IMR-90 (cell line): ENCODE results near the gene LIMK2. TPM values are rescaled to one million over a fixed set of nuclear protein-coding genes. Genes with fewer than 3 reads are reported as not detected.

Source experiments
- ATAC-seq: fragments of 200-7000 bp; cut with Tn5 transposase; 2 replicates; pipeline ENCODE4 v1.9.1; 2020; ENCODE audit warnings: low read depth, mild to moderate bottlenecking, moderate library complexity
- BruUV-seq: library from RNA; stranded (reverse); fragments of 400-500 nt; replicated peaks from 2 replicates; lab custom pipeline; 2021; lab: Mats Ljungman, UMichigan
- CTCF ChIA-PET: fragments of 300-600 bp; formaldehyde crosslinking; extraction: SDS; loops from one replicate; lab custom pipeline; 2021; ENCODE audit warnings: antibody characterized with exemption; lab: Yijun Ruan, JAX
- POLR2A ChIA-PET: fragments of 300-600 bp; sonication (Branson Sonifier 250); formaldehyde crosslinking; loops from one replicate; lab custom pipeline; 2022; ENCODE audit warnings: antibody characterized with exemption; ENCODE audit not compliant: unreplicated experiment; lab: Charles Lee
- DNase-seq: peaks from one replicate; pipeline ENCODE4 v3.0.0; 2013
- H2AFZ ChIP-seq: replicated peaks from 2 replicates; pipeline ENCODE3; 2013; ENCODE audit warnings: low read length, mild to moderate bottlenecking; ENCODE audit not compliant: poor library complexity
- H2AK5ac ChIP-seq: 2 replicates; pipeline ENCODE4 v1.6.1; 2013; ENCODE audit warnings: low read depth, low read length, inconsistent platforms
- H2AK9ac ChIP-seq: replicated peaks from 2 replicates; pipeline ENCODE3; 2013; ENCODE audit warnings: mild to moderate bottlenecking, low read depth, low read length, moderate library complexity; ENCODE audit not compliant: poor library complexity
- H2BK120ac ChIP-seq: 2 replicates; pipeline ENCODE4 v1.6.1; 2013; ENCODE audit warnings: low read depth, low read length, inconsistent platforms
- H2BK15ac ChIP-seq: 3 replicates; pipeline ENCODE4 v1.6.1; 2013; ENCODE audit warnings: low read depth, low read length, inconsistent platforms
- H2BK20ac ChIP-seq: 2 replicates; pipeline ENCODE4 v1.6.1; 2013; ENCODE audit warnings: low read depth, mild to moderate bottlenecking, inconsistent platforms, low read length, moderate library complexity
- H2BK5ac ChIP-seq: 2 replicates; pipeline ENCODE4 v1.6.1; 2013; ENCODE audit warnings: mild to moderate bottlenecking, low read depth, low read length, inconsistent platforms; ENCODE audit not compliant: poor library complexity, severe bottlenecking
- H3K14ac ChIP-seq: replicated peaks from 2 replicates; pipeline ENCODE4 v1.6.1; 2013; ENCODE audit warnings: low read depth, low read length, inconsistent platforms
- H3K18ac ChIP-seq: 2 replicates; pipeline ENCODE4 v1.6.1; 2013; ENCODE audit warnings: low read depth, low read length, control low read depth
- H3K23ac ChIP-seq: 2 replicates; pipeline ENCODE4 v1.6.1; 2013; ENCODE audit warnings: low read depth, low read length, inconsistent platforms
- H3K27ac ChIP-seq: 2 replicates; pipeline ENCODE4 v1.5.1; 2013; ENCODE audit warnings: mild to moderate bottlenecking, control low read depth, low read length; ENCODE audit not compliant: insufficient read depth
- H3K27me3 ChIP-seq: 2 replicates; pipeline ENCODE4 v1.6.1; 2013; ENCODE audit warnings: low read length; ENCODE audit not compliant: control insufficient read depth, insufficient read depth
- H3K36me3 ChIP-seq: 2 replicates; pipeline ENCODE4 v1.6.1; 2013; ENCODE audit warnings: low read length, mixed read lengths; ENCODE audit not compliant: control insufficient read depth, insufficient read depth
- H3K4ac ChIP-seq: 2 replicates; pipeline ENCODE4 v1.6.1; 2013; ENCODE audit warnings: low read depth, low read length, inconsistent platforms
- H3K4me1 ChIP-seq: 2 replicates; pipeline ENCODE4 v1.6.1; 2013; ENCODE audit warnings: low read length, mixed read lengths; ENCODE audit not compliant: control insufficient read depth, insufficient read depth
- H3K4me2 ChIP-seq: 2 replicates; pipeline ENCODE4 v1.6.1; 2013; ENCODE audit warnings: low read depth, mild to moderate bottlenecking, control low read depth, low read length, moderate library complexity
- H3K4me3 ChIP-seq: 2 replicates; pipeline ENCODE4 v1.5.1; 2013; ENCODE audit warnings: low read depth, mild to moderate bottlenecking, control low read depth, low read length, moderate library complexity; ENCODE audit not compliant: insufficient read depth
- H3K56ac ChIP-seq: 2 replicates; pipeline ENCODE4 v1.6.1; 2013; ENCODE audit warnings: low read length, inconsistent platforms; ENCODE audit not compliant: insufficient read depth; ENCODE audit errors: extremely low read depth
- H3K79me1 ChIP-seq, 2 experiments: 2 replicates each; pipeline ENCODE4 v1.6.1; 2013; ENCODE audit warnings: low read length in 2 of 2, inconsistent platforms in 1 of 2, low read depth in 1 of 2
- H3K9ac ChIP-seq: 2 replicates; pipeline ENCODE4 v1.6.1; 2013; ENCODE audit warnings: low read depth, low read length, control low read depth
- H3K9me1 ChIP-seq: 2 replicates; pipeline ENCODE4 v1.6.1; 2013; ENCODE audit warnings: low read length, inconsistent platforms; ENCODE audit not compliant: insufficient read depth
- H3K9me3 ChIP-seq: 2 replicates; pipeline ENCODE4 v1.6.1; 2013; ENCODE audit warnings: low read length; ENCODE audit not compliant: control insufficient read depth, insufficient read depth
- H4K20me1 ChIP-seq: 2 replicates; pipeline ENCODE4 v1.6.1; 2013; ENCODE audit warnings: low read length, inconsistent platforms; ENCODE audit not compliant: insufficient read depth
- H4K5ac ChIP-seq: 2 replicates; pipeline ENCODE4 v1.6.1; 2013; ENCODE audit warnings: mild to moderate bottlenecking, low read depth, low read length, control low read depth
- H4K8ac ChIP-seq, 2 experiments: 2 replicates each; pipeline ENCODE4 v1.6.1; 2013; ENCODE audit warnings: low read depth in 2 of 2, low read length in 2 of 2, control low read depth in 1 of 2, inconsistent platforms in 1 of 2
- H4K91ac ChIP-seq: 2 replicates; pipeline ENCODE4 v1.6.1; 2013; ENCODE audit warnings: low read depth, low read length, inconsistent platforms; ENCODE audit not compliant: insufficient read depth
- BHLHE40 ChIP-seq: fragments of 150-350 bp; IDR thresholded peaks from 2 replicates; pipeline ENCODE4 v1.6.1; 2016; ENCODE audit warnings: mild to moderate bottlenecking, low read depth, low read length
- CEBPB ChIP-seq: IDR thresholded peaks from 2 replicates; pipeline ENCODE4 v1.6.1; 2012; ENCODE audit warnings: low read depth, low read length, improper control_type of control experiment
- CHD1 ChIP-seq: IDR thresholded peaks from 2 replicates; pipeline ENCODE4 v1.6.1; 2012; ENCODE audit warnings: low read depth, low read length, improper control_type of control experiment
- FOS ChIP-seq: fragments of 150-350 bp; IDR thresholded peaks from 2 replicates; pipeline ENCODE4 v1.6.1; 2016; ENCODE audit warnings: low read depth, low read length
- MAZ ChIP-seq: IDR thresholded peaks from 2 replicates; pipeline ENCODE4 v1.6.1; 2012; ENCODE audit warnings: low read depth, mild to moderate bottlenecking, low read length, improper control_type of control experiment, moderate library complexity, borderline replicate concordance
- NFE2L2 ChIP-seq: fragments of 150-350 bp; IDR thresholded peaks from 2 replicates; pipeline ENCODE4 v1.6.1; 2016; ENCODE audit warnings: low read depth, mild to moderate bottlenecking, low read length
- RCOR1 ChIP-seq: IDR thresholded peaks from 2 replicates; pipeline ENCODE4 v1.6.1; 2012; ENCODE audit warnings: mild to moderate bottlenecking, low read length, improper control_type of control experiment; ENCODE audit not compliant: insufficient replicate concordance
- RFX5 ChIP-seq: IDR thresholded peaks from 2 replicates; pipeline ENCODE4 v1.8.0; 2012; ENCODE audit warnings: low read depth, mild to moderate bottlenecking, low read length, moderate library complexity
- WGBS, 2 experiments: methylation state at CpG; one replicate each; pipeline versions ENCODE4 v1.1.5 to v1.1.7; 2013; ENCODE audit warnings: missing lambda C conversion rate in 2 of 2; ENCODE audit not compliant: insufficient read length in 1 of 2; ENCODE audit errors: extremely low coverage in 2 of 2; 5-methylcytosine and 5-hydroxymethylcytosine counted together
- dilution Hi-C: fragments of 300-500 bp; cut with HindIII; formaldehyde crosslinking; loops from one replicate; pipeline ENCODE4 v1.14.3; 2018; ENCODE audit warnings: low sequenced_read_pairs; ENCODE audit not compliant: unreplicated experiment
- in situ Hi-C: fragments of 300-500 bp; cut with MboI; formaldehyde crosslinking; loops from 3 replicates; pipeline ENCODE4 v1.14.3; 2019; ENCODE audit warnings: low sequenced_read_pairs, inconsistent platforms, mixed read lengths
- intact Hi-C: fragments of 100-400 bp; cut with micrococcal nuclease; formaldehyde crosslinking; loops from 2 replicates; pipeline ENCODE4 v1.10.0; 2022
- polyA plus RNA-seq, 3 experiments: library from polyadenylated mRNA; depleted of rRNA; stranded (reverse); fragments of >200 nt; gene quantifications; 2 replicates each; pipeline ENCODE4 v1.2.3, GENCODE V29; 2012; ENCODE audit warnings: low replicate concordance in 1 of 3
- total RNA-seq: library from RNA; depleted of rRNA; stranded (reverse); fragments of >200 nt; gene quantifications from 2 replicates; pipeline ENCODE4 v1.2.3, GENCODE V29; 2012
- TF ChIP-seq, protein P1 (sequence below): fragments of 150-350 bp; IDR thresholded peaks from 2 replicates; pipeline ENCODE4 v1.6.1; 2017; ENCODE audit warnings: mild to moderate bottlenecking, antibody characterized with exemption, low read length, low read depth
- TF ChIP-seq, protein P2 (sequence below): conservative IDR thresholded peaks from 2 replicates; pipeline ENCODE4 v1.5.1; 2012; ENCODE audit warnings: mild to moderate bottlenecking, low read depth, low read length, improper control_type of control experiment
- TF ChIP-seq, protein P3 (sequence below): fragments of 150-350 bp; IDR thresholded peaks from 2 replicates; pipeline ENCODE4 v1.6.1; 2016; ENCODE audit warnings: low read depth, mild to moderate bottlenecking, low read length, moderate library complexity, borderline replicate concordance

Gene LIMK2
- total and polyA plus RNA-seq, 2 of the 4 experiments (the other 2 are of a cell fraction), result 14.5 to 31.9 TPM

DNA sequence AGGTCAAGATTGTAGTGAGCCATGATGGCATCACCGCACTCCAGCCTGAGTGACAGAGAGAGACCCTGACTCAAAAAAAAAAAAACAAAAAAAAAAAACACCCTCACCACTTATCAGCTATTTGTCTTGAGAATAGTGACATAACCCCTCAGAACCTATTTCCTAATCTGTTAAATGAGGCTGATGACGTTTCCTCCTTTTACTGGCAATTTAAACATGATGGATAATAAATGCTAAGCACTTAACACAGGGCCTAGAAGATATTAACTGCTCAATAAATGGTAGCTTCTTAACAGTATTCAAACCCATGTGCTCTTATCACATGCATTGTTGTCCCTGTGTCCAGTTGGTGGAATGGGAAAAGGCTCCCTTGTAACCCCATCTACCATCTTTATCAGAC, 34.6 kb downstream of the LIMK2 start:
- Histone ChIP-seq H2AK5ac (peak overlapping the region; percentile 30), H3K27me3 (no peaks in the 10 kb centered on the region), H3K14ac (no peak overlapping the region), H3K4me3 (no peak overlapping the region), H3K27ac (no peak overlapping the region), H4K8ac (no peak overlapping the region), H3K79me1 (peaks cover 29 to 78% of the 10 kb centered on the region in 2 experiments), H3K18ac (no peak overlapping the region), H3K9me3 (no peaks in the 10 kb centered on the region), H3K4me2 (no peak overlapping the region), H2AFZ (no peak overlapping the region), H3K9ac (no peak overlapping the region), H2BK15ac (no peak overlapping the region), H3K4ac (no peak overlapping the region), H3K56ac (no peak overlapping the region), H3K9me1 (peaks cover 44% of the 10 kb centered on the region), H2BK20ac (no peak overlapping the region), H4K20me1 (no peaks in the 10 kb centered on the region), H2AK9ac (no peak overlapping the region), H3K23ac (no peak overlapping the region), H2BK120ac (0 out of 2 replicates have a peak overlapping the region, but pooled peaks have one; percentile 24), H2BK5ac (no peak overlapping the region), H4K5ac (no peak overlapping the region), H4K91ac (no peak overlapping the region), H3K36me3 (no peaks in the 10 kb centered on the region), H3K4me1 (peaks cover 37% of the 10 kb centered on the region)
- ATAC-seq (no peak), DNase-seq (no peak)
- WGBS, 2 experiments, result no CpG with 5 or more reads among the region's 2 CpGs
- POLR2A ChIA-PET, result no interaction called here
- CTCF ChIA-PET, result interaction anchor here (0.6 kb wide), 1 partner anchor 252 kb away, joined by 3 read pairs; no protein-coding TSS in a partner anchor
- dilution Hi-C loops (no loop called here), intact Hi-C loops (no loop called here), in situ Hi-C loops (no loop called here)
- TF ChIP-seq, protein P1, sequence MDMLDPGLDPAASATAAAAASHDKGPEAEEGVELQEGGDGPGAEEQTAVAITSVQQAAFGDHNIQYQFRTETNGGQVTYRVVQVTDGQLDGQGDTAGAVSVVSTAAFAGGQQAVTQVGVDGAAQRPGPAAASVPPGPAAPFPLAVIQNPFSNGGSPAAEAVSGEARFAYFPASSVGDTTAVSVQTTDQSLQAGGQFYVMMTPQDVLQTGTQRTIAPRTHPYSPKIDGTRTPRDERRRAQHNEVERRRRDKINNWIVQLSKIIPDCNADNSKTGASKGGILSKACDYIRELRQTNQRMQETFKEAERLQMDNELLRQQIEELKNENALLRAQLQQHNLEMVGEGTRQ, result no peak
- TF ChIP-seq, protein P2, sequence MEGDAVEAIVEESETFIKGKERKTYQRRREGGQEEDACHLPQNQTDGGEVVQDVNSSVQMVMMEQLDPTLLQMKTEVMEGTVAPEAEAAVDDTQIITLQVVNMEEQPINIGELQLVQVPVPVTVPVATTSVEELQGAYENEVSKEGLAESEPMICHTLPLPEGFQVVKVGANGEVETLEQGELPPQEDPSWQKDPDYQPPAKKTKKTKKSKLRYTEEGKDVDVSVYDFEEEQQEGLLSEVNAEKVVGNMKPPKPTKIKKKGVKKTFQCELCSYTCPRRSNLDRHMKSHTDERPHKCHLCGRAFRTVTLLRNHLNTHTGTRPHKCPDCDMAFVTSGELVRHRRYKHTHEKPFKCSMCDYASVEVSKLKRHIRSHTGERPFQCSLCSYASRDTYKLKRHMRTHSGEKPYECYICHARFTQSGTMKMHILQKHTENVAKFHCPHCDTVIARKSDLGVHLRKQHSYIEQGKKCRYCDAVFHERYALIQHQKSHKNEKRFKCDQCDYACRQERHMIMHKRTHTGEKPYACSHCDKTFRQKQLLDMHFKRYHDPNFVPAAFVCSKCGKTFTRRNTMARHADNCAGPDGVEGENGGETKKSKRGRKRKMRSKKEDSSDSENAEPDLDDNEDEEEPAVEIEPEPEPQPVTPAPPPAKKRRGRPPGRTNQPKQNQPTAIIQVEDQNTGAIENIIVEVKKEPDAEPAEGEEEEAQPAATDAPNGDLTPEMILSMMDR, result no peak
- TF ChIP-seq RCOR1 (no peak), FOS (no peak), MAZ (no peak), NFE2L2 (no peak), BHLHE40 (no peak), RFX5 (no peak), CHD1 (no peak), CEBPB (no peak)
- TF ChIP-seq, protein P3, sequence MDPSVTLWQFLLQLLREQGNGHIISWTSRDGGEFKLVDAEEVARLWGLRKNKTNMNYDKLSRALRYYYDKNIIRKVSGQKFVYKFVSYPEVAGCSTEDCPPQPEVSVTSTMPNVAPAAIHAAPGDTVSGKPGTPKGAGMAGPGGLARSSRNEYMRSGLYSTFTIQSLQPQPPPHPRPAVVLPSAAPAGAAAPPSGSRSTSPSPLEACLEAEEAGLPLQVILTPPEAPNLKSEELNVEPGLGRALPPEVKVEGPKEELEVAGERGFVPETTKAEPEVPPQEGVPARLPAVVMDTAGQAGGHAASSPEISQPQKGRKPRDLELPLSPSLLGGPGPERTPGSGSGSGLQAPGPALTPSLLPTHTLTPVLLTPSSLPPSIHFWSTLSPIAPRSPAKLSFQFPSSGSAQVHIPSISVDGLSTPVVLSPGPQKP, result no peak
- no TSS peak for BruUV-seq
